Type B pancreatic cell (in vitro differentiated cells): ENCODE data around the gene NLRP6. TPM values are rescaled to one million over a fixed set of nuclear protein-coding genes. Genes with fewer than 3 reads are reported as not detected.
"Not testable (repeated sequence)": the region's sequence is repeated elsewhere in the genome, so short reads cannot be mapped to it uniquely, and the experiment has no call there.

Experiments
- DNase-seq: peaks from one replicate; pipeline ENCODE4 v3.0.0; 2021; ENCODE audit warnings: mixed read lengths; ENCODE audit not compliant: unreplicated experiment; ENCODE audit errors: extremely low spot score
- H3K27ac Mint-ChIP-seq: 2 replicates; pipeline ENCODE4 v1.8.0; 2021; ENCODE audit warnings: mild to moderate bottlenecking, mixed read lengths
- H3K27me3 Mint-ChIP-seq: 2 replicates; pipeline ENCODE4 v1.8.0; 2021; ENCODE audit warnings: mixed read lengths
- H3K36me3 Mint-ChIP-seq: 2 replicates; pipeline ENCODE4 v1.8.0; 2021; ENCODE audit warnings: mixed read lengths
- H3K4me1 Mint-ChIP-seq: one replicate; pipeline ENCODE4 v1.8.0; 2021; ENCODE audit warnings: mixed read lengths; ENCODE audit not compliant: unreplicated experiment
- H3K4me3 Mint-ChIP-seq: 2 replicates; pipeline ENCODE4 v1.8.0; 2021; ENCODE audit warnings: mild to moderate bottlenecking, mixed read lengths
- H3K9me3 Mint-ChIP-seq: 2 replicates; pipeline ENCODE4 v1.8.0; 2021; ENCODE audit warnings: mixed read lengths
- CTCF ChIP-seq: fragments of 200-600 bp; sonication (generic); conservative IDR thresholded peaks from 2 replicates; pipeline ENCODE4 v1.5.0; 2021; ENCODE audit warnings: antibody characterized with exemption, mild to moderate bottlenecking
- total RNA-seq: library from RNA; stranded (reverse); gene quantifications from 2 replicates; pipeline ENCODE4 v1.2.1, GENCODE V29; 2021; ENCODE audit warnings: low replicate concordance

Gene NLRP6
- total RNA-seq, 1 donor from 2014 or later, result not detected

DNA sequence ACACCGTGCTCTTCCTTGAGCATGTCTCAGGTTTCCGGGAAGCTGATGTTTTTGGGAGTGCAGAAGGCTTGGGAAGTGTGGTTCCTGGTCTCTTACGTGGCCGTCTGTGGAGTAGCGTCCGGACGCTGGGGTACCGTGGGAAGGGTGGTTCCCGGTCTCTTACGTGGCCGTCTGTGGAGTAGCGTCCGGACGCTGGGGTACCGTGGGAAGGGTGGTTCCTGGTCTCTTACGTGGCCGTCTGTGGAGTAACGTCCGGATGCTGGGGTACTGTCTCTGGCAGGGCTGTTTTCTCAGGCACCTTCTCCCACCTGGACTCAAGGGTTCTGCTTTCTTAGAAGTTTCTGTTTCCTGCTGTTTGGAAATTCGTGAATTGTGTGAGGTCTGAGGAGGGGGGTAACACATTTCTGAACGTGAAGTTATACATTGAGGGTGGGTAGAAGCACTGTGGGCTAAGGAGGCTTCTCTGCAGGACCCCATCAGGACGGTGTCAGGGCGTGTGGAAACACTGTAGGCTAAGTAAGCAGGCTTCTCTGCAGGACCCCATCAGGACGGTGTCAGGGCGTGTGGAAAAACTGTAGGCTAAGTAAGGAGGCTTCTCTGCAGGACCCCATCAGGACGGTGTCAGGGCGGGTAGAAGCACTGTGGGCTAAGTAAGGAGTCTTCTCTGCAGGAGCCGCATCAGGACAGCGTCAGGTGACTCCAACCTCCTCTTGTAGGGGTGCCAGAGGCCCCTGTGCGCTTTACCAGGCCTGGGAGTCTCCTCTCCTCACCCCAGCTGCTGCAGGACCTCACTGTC is 47.8 kb downstream of the NLRP6 start:
- H3K36me3 Mint-ChIP-seq, result no peaks in the 10 kb centered on the region
- H3K4me3 Mint-ChIP-seq, result no peak overlapping the region
- TF ChIP-seq CTCF, result no peak
- no peaks in the 10 kb centered on the region for H3K27me3 Mint-ChIP-seq
- H3K4me1 Mint-ChIP-seq, result peaks cover 33% of the 10 kb centered on the region
- peaks cover 6% of the 10 kb centered on the region for H3K9me3 Mint-ChIP-seq
- peak overlapping the region; percentile 64 for H3K27ac Mint-ChIP-seq
- DNase-seq, result no peak

- no peak for TF ChIP-seq CTCF
- peaks cover 33% of the 10 kb centered on the region for H3K4me1 Mint-ChIP-seq
Observed at GRCh38 chr11:326592-326841, 48.3 kb downstream of the NLRP6 start.

GRCh38 chr11:326842-327580 is 48.8 kb downstream of the NLRP6 start:
- Mint-ChIP-seq H3K27me3 (no peaks in the 10 kb centered on the region), H3K9me3 (peaks cover 6% of the 10 kb centered on the region), H3K27ac (no peak overlapping the region), H3K4me1 (peaks cover 33% of the 10 kb centered on the region), H3K36me3 (no peaks in the 10 kb centered on the region), H3K4me3 (no peak overlapping the region)
- TF ChIP-seq CTCF, result no peak
- DNase-seq, result no peak

More at GRCh38 chr11:326592-326841, 48.3 kb downstream of the NLRP6 start:
- Mint-ChIP-seq H3K4me3 (no peak overlapping the region), H3K36me3 (no peaks in the 10 kb centered on the region), H3K27me3 (no peaks in the 10 kb centered on the region), H3K9me3 (peaks cover 6% of the 10 kb centered on the region), H3K27ac (no peak overlapping the region)
- no peak for DNase-seq

DNA sequence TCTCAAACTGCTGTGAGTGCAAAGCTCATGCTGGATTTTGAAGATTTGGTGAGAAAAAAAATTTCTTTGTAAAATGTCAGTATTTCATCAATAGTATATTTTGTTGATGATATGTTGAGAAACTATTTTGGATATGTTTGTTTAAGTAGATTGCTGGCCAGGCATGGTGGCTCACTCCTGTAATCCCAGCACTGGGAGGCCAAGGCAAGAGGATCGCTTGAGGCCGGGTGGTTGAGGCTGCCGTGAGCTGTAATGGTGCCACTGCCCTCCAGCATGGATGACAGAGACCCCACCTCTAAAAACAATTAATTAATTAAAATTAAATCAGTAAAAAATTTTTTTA is 49.3 kb downstream of the NLRP6 start:
- Mint-ChIP-seq H3K27ac (no peak overlapping the region), H3K4me3 (no peak overlapping the region)
- TF ChIP-seq CTCF, result no peak

DNA sequence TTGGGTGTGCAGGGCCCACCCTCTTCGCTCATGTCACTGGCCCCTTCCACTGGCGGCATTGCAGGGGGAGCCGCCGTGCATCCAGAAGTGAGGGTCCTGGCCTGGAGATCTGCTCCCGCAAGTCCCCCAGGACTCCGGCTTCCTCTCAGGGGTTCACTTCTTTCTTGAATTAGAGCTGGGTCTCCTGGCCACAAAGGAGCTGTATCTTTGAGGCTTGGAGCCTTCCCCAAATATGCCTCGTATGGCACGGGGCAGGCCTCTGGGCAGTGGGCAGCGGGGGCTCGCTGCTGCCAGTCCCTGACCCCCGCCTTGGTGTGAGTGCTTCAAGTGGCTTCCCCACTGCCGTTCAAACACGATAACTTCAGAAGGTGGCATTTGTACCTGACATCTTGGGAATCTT is 49.8 kb downstream of the NLRP6 start:
- Mint-ChIP-seq H3K27ac (no peak overlapping the region), H3K4me1 (peaks cover 33% of the 10 kb centered on the region), H3K27me3 (no peaks in the 10 kb centered on the region), H3K36me3 (no peaks in the 10 kb centered on the region), H3K4me3 (no peak overlapping the region), H3K9me3 (peaks cover 6% of the 10 kb centered on the region)
- no peak for DNase-seq
- no peak for TF ChIP-seq CTCF

More for the DNA sequence above, 49.3 kb downstream of the NLRP6 start:
- no peak for DNase-seq
- Mint-ChIP-seq H3K27me3 (no peaks in the 10 kb centered on the region), H3K9me3 (peaks cover 6% of the 10 kb centered on the region), H3K4me1 (peaks cover 33% of the 10 kb centered on the region), H3K36me3 (no peaks in the 10 kb centered on the region)

DNA sequence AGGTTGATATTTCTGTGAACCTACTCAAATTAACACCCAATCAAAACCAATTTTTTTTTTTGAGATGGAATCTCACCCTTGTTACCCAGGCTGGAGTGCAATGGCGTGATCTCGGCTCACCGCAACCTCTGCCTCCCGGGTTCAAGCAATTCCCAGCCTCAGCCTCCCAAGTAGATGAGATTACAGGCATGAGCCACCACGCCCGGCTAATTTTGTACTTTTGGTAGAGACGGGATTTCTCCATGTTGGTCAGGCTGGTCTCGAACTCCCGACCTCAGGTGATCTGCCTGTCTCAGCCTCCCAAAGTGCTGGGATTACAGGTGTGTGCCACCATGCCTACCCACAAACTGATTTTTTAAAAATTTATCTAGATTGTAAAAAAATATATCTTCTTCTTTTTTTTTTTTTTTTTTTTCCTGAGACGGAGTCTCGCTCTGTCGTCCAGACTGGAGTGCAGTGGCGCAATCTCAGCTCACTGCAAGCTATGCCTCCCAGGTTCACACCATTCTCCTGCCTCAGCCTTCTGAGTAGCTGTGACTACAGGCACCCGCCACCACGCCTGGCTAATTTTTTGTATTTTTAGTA is 50.4 kb downstream of the NLRP6 start:
- H3K27ac Mint-ChIP-seq, H3K4me3 Mint-ChIP-seq, H3K27me3 Mint-ChIP-seq, H3K9me3 Mint-ChIP-seq, H3K36me3 Mint-ChIP-seq, DNase-seq: not testable (repeated sequence)
- peaks cover 35% of the 10 kb centered on the region for H3K4me1 Mint-ChIP-seq
